ENCODE measurements around the gene LMX1B.

DNA sequence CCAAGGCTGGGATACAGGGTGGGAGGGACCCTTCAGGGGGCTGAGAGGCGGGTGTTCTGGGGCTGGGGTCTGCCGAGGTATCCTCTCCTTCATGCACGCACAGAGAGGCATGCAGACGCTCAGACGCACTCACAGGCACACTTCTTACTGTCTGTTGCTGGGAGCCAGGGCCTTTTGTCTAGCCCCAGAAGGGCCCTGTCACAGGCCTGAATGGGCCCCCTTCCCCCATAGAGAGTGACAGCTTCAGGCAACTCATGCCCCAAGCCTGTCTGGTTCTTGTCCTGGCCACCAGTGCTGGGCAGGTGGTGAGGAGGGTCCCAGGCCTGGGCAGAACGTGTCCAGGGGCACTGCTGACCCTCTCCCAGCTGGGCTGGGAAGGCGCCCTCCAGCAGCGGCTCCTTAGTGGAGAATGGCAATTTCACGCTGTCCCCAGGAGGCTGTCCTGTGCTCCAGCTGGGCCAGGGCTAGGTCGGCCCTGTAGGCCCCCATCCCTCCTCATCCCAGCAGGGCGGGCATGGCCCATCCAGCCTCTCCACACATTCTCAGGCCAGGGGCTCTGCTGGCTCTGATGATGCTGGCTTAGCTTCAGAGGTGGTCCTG is 45.3 kb downstream of the LMX1B start:
- TF ChIP-seq, protein P1, sequence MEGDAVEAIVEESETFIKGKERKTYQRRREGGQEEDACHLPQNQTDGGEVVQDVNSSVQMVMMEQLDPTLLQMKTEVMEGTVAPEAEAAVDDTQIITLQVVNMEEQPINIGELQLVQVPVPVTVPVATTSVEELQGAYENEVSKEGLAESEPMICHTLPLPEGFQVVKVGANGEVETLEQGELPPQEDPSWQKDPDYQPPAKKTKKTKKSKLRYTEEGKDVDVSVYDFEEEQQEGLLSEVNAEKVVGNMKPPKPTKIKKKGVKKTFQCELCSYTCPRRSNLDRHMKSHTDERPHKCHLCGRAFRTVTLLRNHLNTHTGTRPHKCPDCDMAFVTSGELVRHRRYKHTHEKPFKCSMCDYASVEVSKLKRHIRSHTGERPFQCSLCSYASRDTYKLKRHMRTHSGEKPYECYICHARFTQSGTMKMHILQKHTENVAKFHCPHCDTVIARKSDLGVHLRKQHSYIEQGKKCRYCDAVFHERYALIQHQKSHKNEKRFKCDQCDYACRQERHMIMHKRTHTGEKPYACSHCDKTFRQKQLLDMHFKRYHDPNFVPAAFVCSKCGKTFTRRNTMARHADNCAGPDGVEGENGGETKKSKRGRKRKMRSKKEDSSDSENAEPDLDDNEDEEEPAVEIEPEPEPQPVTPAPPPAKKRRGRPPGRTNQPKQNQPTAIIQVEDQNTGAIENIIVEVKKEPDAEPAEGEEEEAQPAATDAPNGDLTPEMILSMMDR (optimal IDR thresholded peaks at IDR 0.05 in 1 of 3, IDR thresholded peaks at IDR 0.05 in 1 of 3, conservative IDR thresholded peaks at IDR 0.05 in 1 of 3; ENCODE audit: extremely low read depth in 1 of 3, insufficient read depth in 2 of 3, low read length in 3 of 3), result no peak
- no peak for TF ChIP-seq EZH2 (IDR thresholded peaks at IDR 0.05; ENCODE audit: low read length)
